K562 (cell line): ENCODE results near the gene MRPL19. TPM values are rescaled to one million over a fixed set of nuclear protein-coding genes. Genes with fewer than 3 reads are reported as not detected.

ENCODE experiments used
- CREB3 ChIP-seq: fragments of 450-650 bp; conservative IDR thresholded peaks from 2 replicates; pipeline ENCODE4 v1.6.1; 2016; ENCODE audit warnings: missing genetic modification characterization, low read depth, mild to moderate bottlenecking, missing compliant biosample characterization, moderate library complexity
- DIDO1 ChIP-seq: fragments of 450-650 bp; IDR thresholded peaks from 2 replicates; pipeline ENCODE4 v1.6.1; 2016; ENCODE audit warnings: low read depth, missing biosample characterization, missing genetic modification characterization
- E2F8 ChIP-seq: fragments of 450-650 bp; IDR thresholded peaks from 2 replicates; pipeline ENCODE4 v1.7.1; 2018; ENCODE audit warnings: mild to moderate bottlenecking, low read depth; ENCODE audit not compliant: partially characterized antibody
- HLTF ChIP-seq: fragments of 450-650 bp; IDR thresholded peaks from 2 replicates; pipeline ENCODE4 v1.6.1; 2016
- HNRNPL ChIP-seq: fragments of 200-400 bp; formaldehyde crosslinking; IDR thresholded peaks from 2 replicates; pipeline ENCODE4 v1.6.1; 2017; ENCODE audit warnings: low read depth, mild to moderate bottlenecking, low read length
- JUND ChIP-seq, 2 experiments: IDR thresholded peaks; 2 replicates in 1 of 2; 3 replicates in 1 of 2; pipeline ENCODE4 v1.6.1; 2011; ENCODE audit warnings: borderline replicate concordance in 2 of 2, low read depth in 2 of 2, low read length in 2 of 2, improper control_type of control experiment in 1 of 2, missing biosample characterization in 1 of 2, missing genetic modification characterization in 1 of 2, missing genetic modification reagents in 1 of 2
- MAZ ChIP-seq, 2 experiments: fragments of 450-650 bp in 1 of 2; sonication (generic) in 1 of 2; formaldehyde crosslinking; IDR thresholded peaks in 1 of 2; conservative IDR thresholded peaks in 1 of 2; 2 replicates each; pipeline versions ENCODE4 v1.4.0 to v1.5.0; 2020; ENCODE audit warnings: mild to moderate bottlenecking in 1 of 2, missing genetic modification reagents in 1 of 2
- MBD2 ChIP-seq: sonication (generic); IDR thresholded peaks from 2 replicates; pipeline ENCODE4 v1.6.1; 2016; ENCODE audit warnings: low read depth, borderline replicate concordance
- POLR2G ChIP-seq: fragments of 200-400 bp; formaldehyde crosslinking; IDR thresholded peaks from 2 replicates; pipeline ENCODE4 v1.6.1; 2017; ENCODE audit warnings: low read depth, mild to moderate bottlenecking, antibody characterized with exemption, low read length, moderate library complexity
- RNF2 ChIP-seq: sonication (generic); IDR thresholded peaks from 2 replicates; pipeline ENCODE4 v1.6.1; 2016
- SRSF7 ChIP-seq: fragments of 200-400 bp; formaldehyde crosslinking; optimal IDR thresholded peaks from 2 replicates; pipeline ENCODE3; 2017; ENCODE audit warnings: mild to moderate bottlenecking, low read depth, low read length
- TRIM24 ChIP-seq, 2 experiments: fragments of 450-650 bp; IDR thresholded peaks; 2 replicates each; pipeline ENCODE4 v1.6.1; 2016
- ZEB2 ChIP-seq: fragments of 450-650 bp; IDR thresholded peaks from 2 replicates; pipeline ENCODE4 v1.6.1; 2016
- ZNF217 ChIP-seq: sonication (generic); formaldehyde crosslinking; IDR thresholded peaks from 2 replicates; pipeline ENCODE4 v1.8.0; 2022; ENCODE audit warnings: mild to moderate bottlenecking, missing genetic modification reagents
- polyA plus RNA-seq, 8 experiments: library from polyadenylated mRNA; depleted of rRNA in 4 of 8; stranded (reverse) in 5 of 8; unstranded in 3 of 8; fragments of >200 nt; fragmentation: Nextera tagmentation in 2 of 8; fragmentation: Illumina TruSeq in 1 of 8; extraction: Ambion mirVana in 2 of 8; extraction: Trizol in 1 of 8; gene quantifications; 2 replicates each; pipeline versions ENCODE4 v1.2.1 to v1.2.3, GENCODE V29; 2011 to 2014; ENCODE audit warnings: inconsistent platforms in 1 of 8, missing spikeins in 1 of 8
- total RNA-seq, 7 experiments: library from RNA; depleted of rRNA in 6 of 7; stranded (reverse); fragments of >200 nt in 6 of 7; fragmentation: Illumina TruSeq in 2 of 7; extraction: Trizol in 2 of 7; gene quantifications; 2 replicates each; pipeline versions ENCODE4 v1.2.1 to v1.2.3, GENCODE V29; 2011 to 2021; ENCODE audit warnings: low replicate concordance in 1 of 7
- TF ChIP-seq, protein P1 (sequence below): fragments of 250-450 bp; sonication (Bioruptor Pico); IDR thresholded peaks from 2 replicates; pipeline ENCODE4 v1.4.0; 2020
- TF ChIP-seq, protein P2 (sequence below): sonication (generic); formaldehyde crosslinking; IDR thresholded peaks from 2 replicates; pipeline ENCODE4 v1.8.0; 2022; ENCODE audit warnings: mild to moderate bottlenecking, missing genetic modification reagents

The MRPL19 gene
- total and polyA plus RNA-seq, 9 of the 15 experiments (the other 6 are each of a cell fraction or from before 2014, with no cell fraction given) = 9.7 to 65.9 (median 56.1) TPM

- TF ChIP-seq MBD2 (0 out of 2 replicates have a peak, but pooled peaks have one; percentile 14), SRSF7 (no peak), JUND (IDR thresholded peaks at IDR 0.05; ENCODE audit: borderline replicate concordance, low read depth, low read length) (peak; percentile 19; the same call in 1 of the 2 replicates), JUND (tag; IDR thresholded peaks at IDR 0.05; ENCODE audit: borderline replicate concordance, low read depth, low read length) (no peak), CREB3 (no peak), DIDO1 (tag) (no peak), RNF2 (peak; percentile 87), HNRNPL (peak; percentile 92), POLR2G (peak; percentile 99), ZEB2 (0 out of 2 replicates have a peak, but pooled peaks have one; percentile 26), HLTF (no peak), MAZ (CRISPR knock-in tag; conservative IDR thresholded peaks at IDR 0.05 in 1 of 2, IDR thresholded peaks at IDR 0.05 in 1 of 2) (peak; percentile 53 to 84; a peak in 3 of 4 replicates), TRIM24 (IDR thresholded peaks at IDR 0.05) (peak in 1 of 2 experiments; percentile 38; a peak in 1 of 4 replicates), E2F8 (peak; percentile 69), ZNF217 (CRISPR knock-in tag) (0 out of 2 replicates have a peak, but pooled peaks have one; percentile 61)
- TF ChIP-seq, protein P1, sequence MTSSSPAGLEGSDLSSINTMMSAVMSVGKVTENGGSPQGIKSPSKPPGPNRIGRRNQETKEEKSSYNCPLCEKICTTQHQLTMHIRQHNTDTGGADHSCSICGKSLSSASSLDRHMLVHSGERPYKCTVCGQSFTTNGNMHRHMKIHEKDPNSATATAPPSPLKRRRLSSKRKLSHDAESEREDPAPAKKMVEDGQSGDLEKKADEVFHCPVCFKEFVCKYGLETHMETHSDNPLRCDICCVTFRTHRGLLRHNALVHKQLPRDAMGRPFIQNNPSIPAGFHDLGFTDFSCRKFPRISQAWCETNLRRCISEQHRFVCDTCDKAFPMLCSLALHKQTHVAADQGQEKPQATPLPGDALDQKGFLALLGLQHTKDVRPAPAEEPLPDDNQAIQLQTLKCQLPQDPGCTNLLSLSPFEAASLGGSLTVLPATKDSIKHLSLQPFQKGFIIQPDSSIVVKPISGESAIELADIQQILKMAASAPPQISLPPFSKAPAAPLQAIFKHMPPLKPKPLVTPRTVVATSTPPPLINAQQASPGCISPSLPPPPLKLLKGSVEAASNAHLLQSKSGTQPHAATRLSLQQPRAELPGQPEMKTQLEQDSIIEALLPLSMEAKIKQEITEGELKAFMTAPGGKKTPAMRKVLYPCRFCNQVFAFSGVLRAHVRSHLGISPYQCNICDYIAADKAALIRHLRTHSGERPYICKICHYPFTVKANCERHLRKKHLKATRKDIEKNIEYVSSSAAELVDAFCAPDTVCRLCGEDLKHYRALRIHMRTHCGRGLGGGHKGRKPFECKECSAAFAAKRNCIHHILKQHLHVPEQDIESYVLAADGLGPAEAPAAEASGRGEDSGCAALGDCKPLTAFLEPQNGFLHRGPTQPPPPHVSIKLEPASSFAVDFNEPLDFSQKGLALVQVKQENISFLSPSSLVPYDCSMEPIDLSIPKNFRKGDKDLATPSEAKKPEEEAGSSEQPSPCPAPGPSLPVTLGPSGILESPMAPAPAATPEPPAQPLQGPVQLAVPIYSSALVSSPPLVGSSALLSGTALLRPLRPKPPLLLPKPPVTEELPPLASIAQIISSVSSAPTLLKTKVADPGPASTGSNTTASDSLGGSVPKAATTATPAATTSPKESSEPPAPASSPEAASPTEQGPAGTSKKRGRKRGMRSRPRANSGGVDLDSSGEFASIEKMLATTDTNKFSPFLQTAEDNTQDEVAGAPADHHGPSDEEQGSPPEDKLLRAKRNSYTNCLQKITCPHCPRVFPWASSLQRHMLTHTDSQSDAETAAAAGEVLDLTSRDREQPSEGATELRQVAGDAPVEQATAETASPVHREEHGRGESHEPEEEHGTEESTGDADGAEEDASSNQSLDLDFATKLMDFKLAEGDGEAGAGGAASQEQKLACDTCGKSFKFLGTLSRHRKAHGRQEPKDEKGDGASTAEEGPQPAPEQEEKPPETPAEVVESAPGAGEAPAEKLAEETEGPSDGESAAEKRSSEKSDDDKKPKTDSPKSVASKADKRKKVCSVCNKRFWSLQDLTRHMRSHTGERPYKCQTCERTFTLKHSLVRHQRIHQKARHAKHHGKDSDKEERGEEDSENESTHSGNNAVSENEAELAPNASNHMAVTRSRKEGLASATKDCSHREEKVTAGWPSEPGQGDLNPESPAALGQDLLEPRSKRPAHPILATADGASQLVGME (CRISPR knock-in tag) = no peak
- TF ChIP-seq, protein P2, sequence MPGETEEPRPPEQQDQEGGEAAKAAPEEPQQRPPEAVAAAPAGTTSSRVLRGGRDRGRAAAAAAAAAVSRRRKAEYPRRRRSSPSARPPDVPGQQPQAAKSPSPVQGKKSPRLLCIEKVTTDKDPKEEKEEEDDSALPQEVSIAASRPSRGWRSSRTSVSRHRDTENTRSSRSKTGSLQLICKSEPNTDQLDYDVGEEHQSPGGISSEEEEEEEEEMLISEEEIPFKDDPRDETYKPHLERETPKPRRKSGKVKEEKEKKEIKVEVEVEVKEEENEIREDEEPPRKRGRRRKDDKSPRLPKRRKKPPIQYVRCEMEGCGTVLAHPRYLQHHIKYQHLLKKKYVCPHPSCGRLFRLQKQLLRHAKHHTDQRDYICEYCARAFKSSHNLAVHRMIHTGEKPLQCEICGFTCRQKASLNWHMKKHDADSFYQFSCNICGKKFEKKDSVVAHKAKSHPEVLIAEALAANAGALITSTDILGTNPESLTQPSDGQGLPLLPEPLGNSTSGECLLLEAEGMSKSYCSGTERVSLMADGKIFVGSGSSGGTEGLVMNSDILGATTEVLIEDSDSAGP (CRISPR knock-in tag) = 0 out of 2 replicates have a peak, but pooled peaks have one; percentile 61
These were observed 64.1 kb downstream of the MRPL19 start, which contains the start of gene GCFC2 (continued) for GRCh38 chr2:75710577-75711253.
